HepG2 (cell line): ENCODE measurements around the gene UQCC2. TPM values are rescaled to one million over a fixed set of nuclear protein-coding genes. Genes with fewer than 3 reads are reported as not detected.

ENCODE experiments used
- ATAC-seq: fragments of 200-7000 bp; cut with Tn5 transposase; 3 replicates; pipeline ENCODE4 v1.9.1; 2020; ENCODE audit warnings: mild to moderate bottlenecking, moderate library complexity
- BruUV-seq: library from RNA; stranded (reverse); fragments of 400-500 nt; replicated peaks from 2 replicates; lab custom pipeline; 2021; lab: Mats Ljungman, UMichigan
- CTCF ChIA-PET: fragments of 300-600 bp; formaldehyde crosslinking; extraction: SDS; loops from one replicate; lab custom pipeline; 2021; ENCODE audit warnings: low total read pairs, inconsistent platforms, low intra/inter-chr PET ratio; lab: Yijun Ruan, JAX
- POLR2A ChIA-PET: fragments of 350-600 bp; sonication (Branson Sonifier 250); formaldehyde crosslinking; loops from one replicate; lab custom pipeline; 2020; ENCODE audit warnings: antibody characterized with exemption, inconsistent platforms; lab: Yijun Ruan, JAX
- DNase-seq: peaks from one replicate; pipeline ENCODE4 v3.0.0-alpha.2; 2015; ENCODE audit warnings: low spot score
- FAIRE-seq: peaks from 3 replicates; lab custom pipeline; 2011; peaks lifted over from hg19 to GRCh38; lab: Jason Lieb, UNC
- H2AFZ ChIP-seq: one replicate; pipeline ENCODE4 v1.6.1; 2011; ENCODE audit warnings: low read length, inconsistent platforms
- H3K27ac ChIP-seq: fragments of 300-600 bp; 3 replicates; pipeline ENCODE4 v1.8.0; 2011; ENCODE audit warnings: mixed run types, mild to moderate bottlenecking, mixed read lengths, low read length, inconsistent platforms; ENCODE audit not compliant: insufficient read depth; ENCODE audit errors: extremely low read length
- H3K27me3 ChIP-seq, 2 experiments: fragments of 200-600 bp in 1 of 2; 2 replicates in 1 of 2; 3 replicates in 1 of 2; pipeline versions ENCODE4 v1.6.0 to v1.8.0; 2011; ENCODE audit warnings: low read length in 2 of 2, mild to moderate bottlenecking in 2 of 2, moderate library complexity in 2 of 2, inconsistent platforms in 1 of 2; ENCODE audit not compliant: insufficient read depth in 2 of 2, control insufficient read depth in 1 of 2
- H3K36me3 ChIP-seq, 2 experiments: fragments of 200-600 bp in 1 of 2; replicated peaks in 1 of 2; 2 replicates in 1 of 2; 3 replicates in 1 of 2; pipeline versions ENCODE4 v1.5.1 to v1.8.0; 2011; ENCODE audit warnings: low read length in 2 of 2, inconsistent platforms in 1 of 2; ENCODE audit not compliant: insufficient read depth in 2 of 2, control insufficient read depth in 1 of 2
- H3K4me1 ChIP-seq: 2 replicates; pipeline ENCODE4 v1.5.1; 2012; ENCODE audit warnings: low read length, inconsistent platforms; ENCODE audit not compliant: insufficient read depth
- H3K4me2 ChIP-seq: 2 replicates; pipeline ENCODE4 v1.6.0; 2011; ENCODE audit warnings: low read depth, low read length, inconsistent platforms
- H3K4me3 ChIP-seq, 3 experiments: fragments of 200-600 bp in 1 of 3; sonication (generic), shearing (Covaris generic) in 1 of 3; replicated peaks in 1 of 3; 2 replicates each; pipeline ENCODE4 v1.5.1; 2011 to 2016; ENCODE audit warnings: low read length in 3 of 3, inconsistent platforms in 2 of 3, low read depth in 2 of 3, mild to moderate bottlenecking in 2 of 3, control low read depth in 1 of 3, mixed read lengths in 1 of 3; ENCODE audit not compliant: insufficient read depth in 1 of 3
- H3K79me2 ChIP-seq: one replicate; pipeline ENCODE4 v1.6.1; 2011; ENCODE audit warnings: low read length, inconsistent platforms; ENCODE audit not compliant: insufficient read depth
- H3K9ac ChIP-seq: 2 replicates; pipeline ENCODE4 v1.6.0; 2011; ENCODE audit warnings: mild to moderate bottlenecking, low read depth, low read length, inconsistent platforms; ENCODE audit not compliant: insufficient read depth
- H3K9me3 ChIP-seq: 2 replicates; pipeline ENCODE4 v1.5.1; 2012; ENCODE audit warnings: mild to moderate bottlenecking, low read length
- H4K20me1 ChIP-seq: 2 replicates; pipeline ENCODE4 v1.6.0; 2011; ENCODE audit warnings: inconsistent platforms, mild to moderate bottlenecking, low read length, moderate library complexity; ENCODE audit not compliant: insufficient read depth
- FOXA1 ChIP-seq, 2 experiments: fragments of 450-650 bp in 1 of 2; sonication (generic) in 1 of 2; formaldehyde crosslinking in 1 of 2; IDR thresholded peaks; 2 replicates each; pipeline versions ENCODE4 v1.4.0 to v1.6.1; 2016 to 2020; ENCODE audit warnings: missing genetic modification reagents in 1 of 2
- FOXO1 ChIP-seq: sonication (generic); formaldehyde crosslinking; IDR thresholded peaks from 2 replicates; pipeline ENCODE4 v1.4.0; 2020; ENCODE audit warnings: missing genetic modification reagents
- HDAC1 ChIP-seq: sonication (generic); formaldehyde crosslinking; IDR thresholded peaks from 2 replicates; pipeline ENCODE4 v1.5.1; 2020; ENCODE audit warnings: mild to moderate bottlenecking, missing genetic modification reagents
- LCORL ChIP-seq, 2 experiments: fragments of 450-650 bp in 1 of 2; sonication (generic) in 1 of 2; formaldehyde crosslinking in 1 of 2; IDR thresholded peaks; 2 replicates each; pipeline versions ENCODE4 v1.5.0 to v1.6.1; 2017 to 2020; ENCODE audit warnings: antibody characterized with exemption in 1 of 2, missing genetic modification reagents in 1 of 2
- MTA1 ChIP-seq: sonication (generic); formaldehyde crosslinking; IDR thresholded peaks from 2 replicates; pipeline ENCODE4 v1.4.0; 2020; ENCODE audit warnings: missing genetic modification reagents, mild to moderate bottlenecking, borderline replicate concordance
- NR2C2 ChIP-seq: sonication (generic); formaldehyde crosslinking; IDR thresholded peaks from 2 replicates; pipeline ENCODE4 v1.4.0; 2020; ENCODE audit warnings: missing genetic modification reagents, mild to moderate bottlenecking, moderate library complexity, borderline replicate concordance
- SALL1 ChIP-seq: sonication (generic); formaldehyde crosslinking; IDR thresholded peaks from 2 replicates; pipeline ENCODE4 v1.8.0; 2022; ENCODE audit warnings: mild to moderate bottlenecking, missing genetic modification reagents
- SP5 ChIP-seq: IDR thresholded peaks from 2 replicates; pipeline ENCODE4 v1.6.1; 2016; ENCODE audit warnings: low read depth, borderline replicate concordance
- STAG1 ChIP-seq: sonication (generic); formaldehyde crosslinking; IDR thresholded peaks from 2 replicates; pipeline ENCODE4 v1.4.0; 2020; ENCODE audit warnings: missing genetic modification reagents
- ZFP90 ChIP-seq: sonication (generic); formaldehyde crosslinking; IDR thresholded peaks from 2 replicates; pipeline ENCODE4 v1.8.0; 2022; ENCODE audit warnings: missing genetic modification reagents, mild to moderate bottlenecking, inconsistent platforms, borderline replicate concordance
- ZNF766 ChIP-seq: sonication (generic); formaldehyde crosslinking; IDR thresholded peaks from 2 replicates; pipeline ENCODE4 v1.5.0; 2020; ENCODE audit warnings: missing genetic modification reagents, borderline replicate concordance
- WGBS: methylation state at CpG from one replicate; pipeline ENCODE4 v1.1.6; 2017; ENCODE audit warnings: low lambda C conversion rate; 5-methylcytosine and 5-hydroxymethylcytosine counted together
- in situ Hi-C: cut with HindIII; loops from 2 replicates; pipeline ENCODE4 v1.10.0; 2017; ENCODE audit warnings: low pct_unique_long_range_greater_than_20kb; ENCODE audit not compliant: extremely low pct_ligation_motif_present
- intact Hi-C: fragments of 100-400 bp; cut with micrococcal nuclease; formaldehyde crosslinking; loops from one replicate; pipeline ENCODE4 v1.10.0; 2022; ENCODE audit not compliant: unreplicated experiment
- polyA plus RNA-seq, 8 experiments: library from polyadenylated mRNA; depleted of rRNA in 3 of 8; stranded (reverse) in 7 of 8; unstranded in 1 of 8; fragments of >200 nt; fragmentation: Illumina TruSeq in 4 of 8; extraction: Trizol in 4 of 8; gene quantifications; 2 replicates each; pipeline versions ENCODE4 v1.2.1 to v1.2.3, GENCODE V29; 2011 to 2016; ENCODE audit warnings: low read depth in 4 of 8, missing spikeins in 1 of 8, mixed read lengths in 1 of 8; ENCODE audit not compliant: insufficient read depth in 1 of 8
- total RNA-seq, 5 experiments: library from RNA; depleted of rRNA; stranded (reverse); fragments of >200 nt; fragmentation: Illumina TruSeq; extraction: Trizol; gene quantifications; 2 replicates each; pipeline ENCODE4 v1.2.3, GENCODE V29; 2016; ENCODE audit warnings: low read depth in 1 of 5
- TF ChIP-seq, protein P1 (sequence below): sonication (generic); formaldehyde crosslinking; conservative IDR thresholded peaks from 2 replicates; pipeline ENCODE4 v1.4.0; 2020; ENCODE audit warnings: missing genetic modification reagents
- TF ChIP-seq, protein P2 (sequence below): sonication (generic); formaldehyde crosslinking; conservative IDR thresholded peaks from 2 replicates; pipeline ENCODE4 v1.4.0; 2020; ENCODE audit warnings: mild to moderate bottlenecking, missing genetic modification reagents, moderate library complexity
- TF ChIP-seq, protein P3 (sequence below): IDR thresholded peaks from 2 replicates; pipeline ENCODE4 v1.4.0; 2020; ENCODE audit warnings: mild to moderate bottlenecking, missing genetic modification reagents

UQCC2 gene
- total and polyA plus RNA-seq, 2 of the 13 experiments (the other 11 are each of a cell fraction or from before 2014, with no cell fraction given) = 82.4 to 238 TPM

DNA sequence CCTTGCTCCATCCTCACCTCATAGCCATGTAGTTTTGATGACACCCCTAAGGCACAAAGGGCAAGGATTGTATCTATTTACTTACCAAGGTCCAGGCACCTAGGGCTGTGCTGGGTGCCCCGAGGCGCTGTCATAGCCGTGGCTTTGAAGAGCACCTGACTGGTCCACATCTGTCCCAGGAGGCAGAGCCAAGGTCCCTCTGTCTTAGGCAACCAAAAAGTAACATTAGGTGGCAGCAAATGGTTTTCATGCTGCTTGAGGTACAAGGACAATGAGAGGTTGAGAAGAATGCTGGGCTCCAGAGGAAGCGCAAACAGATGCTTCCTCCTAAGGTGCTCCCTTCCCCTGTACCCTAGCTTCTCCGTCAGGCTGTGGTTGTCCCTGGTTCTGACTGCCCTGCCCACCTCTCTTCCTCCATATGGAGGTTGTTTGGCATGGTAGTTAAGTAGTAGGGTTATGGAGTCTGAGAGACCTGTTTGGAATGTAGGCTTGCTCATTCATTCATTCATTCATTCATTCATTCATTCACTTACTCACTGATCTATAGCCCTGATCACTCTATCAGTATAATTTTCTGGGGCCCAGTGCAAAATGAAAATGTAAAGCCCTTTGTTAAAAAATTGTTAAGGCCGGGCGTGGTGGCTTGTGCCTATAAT, 3.0 kb upstream of the UQCC2 start:
- H3K4me2 ChIP-seq = no peak overlapping the region
- ATAC-seq = peak; percentile 56
- peaks cover 0 to 5% of the 10 kb centered on the region in 2 experiments; a peak in 3 of 5 replicates for H3K36me3 ChIP-seq
- H3K4me1 ChIP-seq = peaks cover 61% of the 10 kb centered on the region
- intact Hi-C loops = no loop called here
- no peak overlapping the region for H3K27ac ChIP-seq
- no TSS peak for BruUV-seq
- H3K9ac ChIP-seq = no peak overlapping the region
- peaks cover 14% of the 10 kb centered on the region for H3K79me2 ChIP-seq
- H4K20me1 ChIP-seq = no peaks in the 10 kb centered on the region
- no peak overlapping the region for H2AFZ ChIP-seq
- CTCF ChIA-PET = interaction anchor here (1.7 kb wide), 1 partner anchor 48 kb away, joined by 9 read pairs; no protein-coding TSS in a partner anchor
- H3K27me3 ChIP-seq = peaks cover 0 to 5% of the 10 kb centered on the region in 2 experiments; a peak in 1 of 5 replicates
- FAIRE-seq = no peak
- DNase-seq = peak; percentile 45
- H3K4me3 ChIP-seq = no peak overlapping the region
- 43% methylated on average over 7 of the region's 7 CpGs for WGBS
- POLR2A ChIA-PET = no interaction called here
- in situ Hi-C loops = loop anchor here (5.0 kb wide), 1 partner anchor 48 kb away; no protein-coding TSS in a partner anchor
- H3K9me3 ChIP-seq = no peaks in the 10 kb centered on the region
- TF ChIP-seq SP5 (no peak), HDAC1 (CRISPR knock-in tag) (0 out of 2 replicates have a peak, but pooled peaks have one; percentile 43), LCORL (IDR thresholded peaks at IDR 0.05) (no peak), LCORL (CRISPR knock-in tag; IDR thresholded peaks at IDR 0.05) (0 out of 2 replicates have a peak, but pooled peaks have one; percentile 24), FOXO1 (peak; percentile 21; the same call in 1 of the 2 replicates), ZFP90 (CRISPR knock-in tag) (peak; percentile 100), MTA1 (CRISPR knock-in tag) (peak; percentile 54; the same call in 1 of the 2 replicates), ZNF766 (CRISPR knock-in tag) (no peak), STAG1 (CRISPR knock-in tag) (peak; percentile 27; the same call in 1 of the 2 replicates), FOXA1 (IDR thresholded peaks at IDR 0.05) (no peak), FOXA1 (CRISPR knock-in tag; IDR thresholded peaks at IDR 0.05) (0 out of 2 replicates have a peak, but pooled peaks have one; percentile 4), NR2C2 (CRISPR knock-in tag) (peak; percentile 17; the same call in 1 of the 2 replicates), SALL1 (CRISPR knock-in tag) (peak; percentile 36)
- TF ChIP-seq, protein P1, sequence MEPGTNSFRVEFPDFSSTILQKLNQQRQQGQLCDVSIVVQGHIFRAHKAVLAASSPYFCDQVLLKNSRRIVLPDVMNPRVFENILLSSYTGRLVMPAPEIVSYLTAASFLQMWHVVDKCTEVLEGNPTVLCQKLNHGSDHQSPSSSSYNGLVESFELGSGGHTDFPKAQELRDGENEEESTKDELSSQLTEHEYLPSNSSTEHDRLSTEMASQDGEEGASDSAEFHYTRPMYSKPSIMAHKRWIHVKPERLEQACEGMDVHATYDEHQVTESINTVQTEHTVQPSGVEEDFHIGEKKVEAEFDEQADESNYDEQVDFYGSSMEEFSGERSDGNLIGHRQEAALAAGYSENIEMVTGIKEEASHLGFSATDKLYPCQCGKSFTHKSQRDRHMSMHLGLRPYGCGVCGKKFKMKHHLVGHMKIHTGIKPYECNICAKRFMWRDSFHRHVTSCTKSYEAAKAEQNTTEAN (CRISPR knock-in tag) = no peak
- TF ChIP-seq, protein P2, sequence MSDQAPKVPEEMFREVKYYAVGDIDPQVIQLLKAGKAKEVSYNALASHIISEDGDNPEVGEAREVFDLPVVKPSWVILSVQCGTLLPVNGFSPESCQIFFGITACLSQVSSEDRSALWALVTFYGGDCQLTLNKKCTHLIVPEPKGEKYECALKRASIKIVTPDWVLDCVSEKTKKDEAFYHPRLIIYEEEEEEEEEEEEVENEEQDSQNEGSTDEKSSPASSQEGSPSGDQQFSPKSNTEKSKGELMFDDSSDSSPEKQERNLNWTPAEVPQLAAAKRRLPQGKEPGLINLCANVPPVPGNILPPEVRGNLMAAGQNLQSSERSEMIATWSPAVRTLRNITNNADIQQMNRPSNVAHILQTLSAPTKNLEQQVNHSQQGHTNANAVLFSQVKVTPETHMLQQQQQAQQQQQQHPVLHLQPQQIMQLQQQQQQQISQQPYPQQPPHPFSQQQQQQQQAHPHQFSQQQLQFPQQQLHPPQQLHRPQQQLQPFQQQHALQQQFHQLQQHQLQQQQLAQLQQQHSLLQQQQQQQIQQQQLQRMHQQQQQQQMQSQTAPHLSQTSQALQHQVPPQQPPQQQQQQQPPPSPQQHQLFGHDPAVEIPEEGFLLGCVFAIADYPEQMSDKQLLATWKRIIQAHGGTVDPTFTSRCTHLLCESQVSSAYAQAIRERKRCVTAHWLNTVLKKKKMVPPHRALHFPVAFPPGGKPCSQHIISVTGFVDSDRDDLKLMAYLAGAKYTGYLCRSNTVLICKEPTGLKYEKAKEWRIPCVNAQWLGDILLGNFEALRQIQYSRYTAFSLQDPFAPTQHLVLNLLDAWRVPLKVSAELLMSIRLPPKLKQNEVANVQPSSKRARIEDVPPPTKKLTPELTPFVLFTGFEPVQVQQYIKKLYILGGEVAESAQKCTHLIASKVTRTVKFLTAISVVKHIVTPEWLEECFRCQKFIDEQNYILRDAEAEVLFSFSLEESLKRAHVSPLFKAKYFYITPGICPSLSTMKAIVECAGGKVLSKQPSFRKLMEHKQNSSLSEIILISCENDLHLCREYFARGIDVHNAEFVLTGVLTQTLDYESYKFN (CRISPR knock-in tag) = peak; percentile 62; the same call in 1 of the 2 replicates
- TF ChIP-seq, protein P3, sequence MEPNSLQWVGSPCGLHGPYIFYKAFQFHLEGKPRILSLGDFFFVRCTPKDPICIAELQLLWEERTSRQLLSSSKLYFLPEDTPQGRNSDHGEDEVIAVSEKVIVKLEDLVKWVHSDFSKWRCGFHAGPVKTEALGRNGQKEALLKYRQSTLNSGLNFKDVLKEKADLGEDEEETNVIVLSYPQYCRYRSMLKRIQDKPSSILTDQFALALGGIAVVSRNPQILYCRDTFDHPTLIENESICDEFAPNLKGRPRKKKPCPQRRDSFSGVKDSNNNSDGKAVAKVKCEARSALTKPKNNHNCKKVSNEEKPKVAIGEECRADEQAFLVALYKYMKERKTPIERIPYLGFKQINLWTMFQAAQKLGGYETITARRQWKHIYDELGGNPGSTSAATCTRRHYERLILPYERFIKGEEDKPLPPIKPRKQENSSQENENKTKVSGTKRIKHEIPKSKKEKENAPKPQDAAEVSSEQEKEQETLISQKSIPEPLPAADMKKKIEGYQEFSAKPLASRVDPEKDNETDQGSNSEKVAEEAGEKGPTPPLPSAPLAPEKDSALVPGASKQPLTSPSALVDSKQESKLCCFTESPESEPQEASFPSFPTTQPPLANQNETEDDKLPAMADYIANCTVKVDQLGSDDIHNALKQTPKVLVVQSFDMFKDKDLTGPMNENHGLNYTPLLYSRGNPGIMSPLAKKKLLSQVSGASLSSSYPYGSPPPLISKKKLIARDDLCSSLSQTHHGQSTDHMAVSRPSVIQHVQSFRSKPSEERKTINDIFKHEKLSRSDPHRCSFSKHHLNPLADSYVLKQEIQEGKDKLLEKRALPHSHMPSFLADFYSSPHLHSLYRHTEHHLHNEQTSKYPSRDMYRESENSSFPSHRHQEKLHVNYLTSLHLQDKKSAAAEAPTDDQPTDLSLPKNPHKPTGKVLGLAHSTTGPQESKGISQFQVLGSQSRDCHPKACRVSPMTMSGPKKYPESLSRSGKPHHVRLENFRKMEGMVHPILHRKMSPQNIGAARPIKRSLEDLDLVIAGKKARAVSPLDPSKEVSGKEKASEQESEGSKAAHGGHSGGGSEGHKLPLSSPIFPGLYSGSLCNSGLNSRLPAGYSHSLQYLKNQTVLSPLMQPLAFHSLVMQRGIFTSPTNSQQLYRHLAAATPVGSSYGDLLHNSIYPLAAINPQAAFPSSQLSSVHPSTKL (CRISPR knock-in tag) = peak; percentile 48; the same call in 1 of the 2 replicates
